Daoy (cell line): ENCODE results near the gene CAMK1D. TPM values are rescaled to one million over a fixed set of nuclear protein-coding genes. Genes with fewer than 3 reads are reported as not detected.
"Not testable (repeated sequence)": the region's sequence is repeated elsewhere in the genome, so short reads cannot be mapped to it uniquely, and the experiment has no call there.

Experiments used
- DNase-seq: peaks from one replicate; pipeline ENCODE4 v3.0.0-alpha.2; 2015; ENCODE audit warnings: low read depth
- total RNA-seq: library from RNA; depleted of rRNA; stranded (reverse); fragments of >200 nt; shearing (Covaris generic); gene quantifications from 2 replicates; pipeline ENCODE4 v1.2.3, GENCODE V29; 2014

The CAMK1D gene
- total RNA-seq, 1 experiment from 2014 or later: 6.1 TPM

- DNase-seq: no peak
Measured at GRCh38 chr10:12791728-12792127, 442.4 kb downstream of the CAMK1D start.

- DNase-seq: no peak
Measured at GRCh38 chr10:12792889-12793556, 443.7 kb downstream of the CAMK1D start.

GRCh38 chr10:12795315-12796110 is 446.2 kb downstream of the CAMK1D start:
- DNase-seq: no peak

GRCh38 chr10:12796401-12797160 is 447.2 kb downstream of the CAMK1D start:
- no peak for DNase-seq

- peak; percentile 22 for DNase-seq
Measured at GRCh38 chr10:12797471-12798262, 448.3 kb downstream of the CAMK1D start.

- no peak for DNase-seq
Measured at GRCh38 chr10:12799144-12799543, 449.8 kb downstream of the CAMK1D start.

GRCh38 chr10:12799714-12800113 is 450.4 kb downstream of the CAMK1D start:
- DNase-seq: no peak

- no peak for DNase-seq
Measured at GRCh38 chr10:12800302-12800701, 451.0 kb downstream of the CAMK1D start.

- no peak for DNase-seq
Measured at GRCh38 chr10:12801214-12802087, 452.1 kb downstream of the CAMK1D start.

GRCh38 chr10:12803776-12804175 is 454.4 kb downstream of the CAMK1D start:
- DNase-seq: no peak

- no peak for DNase-seq
Measured at GRCh38 chr10:12806228-12807095, 457.1 kb downstream of the CAMK1D start.

GRCh38 chr10:12807096-12807755 is 457.9 kb downstream of the CAMK1D start:
- no peak for DNase-seq

- no peak for DNase-seq
Measured at GRCh38 chr10:12808014-12808613, 458.8 kb downstream of the CAMK1D start.

GRCh38 chr10:12810046-12810445 is 460.7 kb downstream of the CAMK1D start:
- DNase-seq: not testable (repeated sequence)

- no peak for DNase-seq
Measured at GRCh38 chr10:12811826-12812225, 462.5 kb downstream of the CAMK1D start.

GRCh38 chr10:12812571-12812970 is 463.2 kb downstream of the CAMK1D start:
- no peak for DNase-seq

- DNase-seq: no peak
Measured at GRCh38 chr10:12814166-12814565, 464.8 kb downstream of the CAMK1D start.

GRCh38 chr10:12819071-12819470 is 469.7 kb downstream of the CAMK1D start:
- peak; percentile 9 for DNase-seq

GRCh38 chr10:12819656-12820055 is 470.3 kb downstream of the CAMK1D start:
- DNase-seq: no peak
